Glutamatergic neuron (in vitro differentiated cells): ENCODE results near the gene TMED10. TPM values are rescaled to one million over a fixed set of nuclear protein-coding genes. Genes with fewer than 3 reads are reported as not detected.

ENCODE experiments used
- DNase-seq: peaks from one replicate; pipeline ENCODE4 v3.0.0; 2022
- H3K27ac Mint-ChIP-seq: one replicate; pipeline ENCODE4 v1.8.0; 2020; ENCODE audit warnings: mild to moderate bottlenecking, mixed read lengths, inconsistent platforms; ENCODE audit not compliant: unreplicated experiment
- H3K27me3 Mint-ChIP-seq: one replicate; pipeline ENCODE4 v1.8.0; 2020; ENCODE audit warnings: mild to moderate bottlenecking, moderate library complexity, mixed read lengths, inconsistent platforms; ENCODE audit not compliant: unreplicated experiment
- H3K36me3 Mint-ChIP-seq: one replicate; pipeline ENCODE4 v1.8.0; 2020; ENCODE audit warnings: mild to moderate bottlenecking, mixed read lengths, inconsistent platforms; ENCODE audit not compliant: unreplicated experiment
- H3K4me1 Mint-ChIP-seq: one replicate; pipeline ENCODE4 v1.8.0; 2020; ENCODE audit warnings: mild to moderate bottlenecking, low read depth, mixed read lengths, inconsistent platforms; ENCODE audit not compliant: unreplicated experiment
- H3K4me3 Mint-ChIP-seq: one replicate; pipeline ENCODE4 v1.8.0; 2020; ENCODE audit warnings: mild to moderate bottlenecking, mixed read lengths, inconsistent platforms; ENCODE audit not compliant: unreplicated experiment
- H3K9me3 Mint-ChIP-seq: one replicate; pipeline ENCODE4 v1.8.0; 2020; ENCODE audit warnings: mild to moderate bottlenecking, moderate library complexity, mixed read lengths, inconsistent platforms; ENCODE audit not compliant: unreplicated experiment
- CTCF ChIP-seq: fragments of 200-600 bp; sonication (generic); IDR thresholded peaks from one replicate; pipeline ENCODE4 v1.5.0; 2021; ENCODE audit not compliant: partially characterized antibody, unreplicated experiment
- total RNA-seq: library from RNA; stranded (reverse); fragmentation: NEBNext Ultra II Directional; extraction: Animal tissue kit (Norgen Biotek cat#: 25700); gene quantifications from one replicate; pipeline ENCODE4 v1.2.1, GENCODE V29; 2021; ENCODE audit not compliant: unreplicated experiment

TMED10 gene
- total RNA-seq, 1 donor from 2014 or later = 124 TPM

GRCh38 chr14:75196468-75196867 lies 20.1 kb upstream of the TMED10 start:
- no peak for TF ChIP-seq CTCF

GRCh38 chr14:75196064-75196463 lies 19.7 kb upstream of the TMED10 start:
- Mint-ChIP-seq H3K4me3 (no peak overlapping the region), H3K4me1 (no peaks in the 10 kb centered on the region), H3K27ac (no peak overlapping the region), H3K27me3 (peaks cover 3% of the 10 kb centered on the region), H3K36me3 (no peaks in the 10 kb centered on the region), H3K9me3 (no peaks in the 10 kb centered on the region)
- TF ChIP-seq CTCF = no peak
- DNase-seq = no peak

More at GRCh38 chr14:75196468-75196867, 20.1 kb upstream of the TMED10 start:
- peaks cover 3% of the 10 kb centered on the region for H3K27me3 Mint-ChIP-seq
- no peak overlapping the region for H3K27ac Mint-ChIP-seq
- H3K36me3 Mint-ChIP-seq = no peaks in the 10 kb centered on the region
- DNase-seq = no peak
- no peaks in the 10 kb centered on the region for H3K4me1 Mint-ChIP-seq
- no peak overlapping the region for H3K4me3 Mint-ChIP-seq
- no peaks in the 10 kb centered on the region for H3K9me3 Mint-ChIP-seq

GRCh38 chr14:75191100-75191499 lies 14.7 kb upstream of the TMED10 start:
- TF ChIP-seq CTCF = no peak
- Mint-ChIP-seq H3K4me3 (no peak overlapping the region), H3K27ac (no peak overlapping the region), H3K27me3 (peaks cover 3% of the 10 kb centered on the region), H3K36me3 (no peaks in the 10 kb centered on the region), H3K4me1 (no peaks in the 10 kb centered on the region), H3K9me3 (peaks cover 3% of the 10 kb centered on the region)
- DNase-seq = no peak

- Mint-ChIP-seq H3K4me3 (no peak overlapping the region), H3K27me3 (peaks cover 3% of the 10 kb centered on the region), H3K36me3 (no peaks in the 10 kb centered on the region), H3K9me3 (peaks cover 3% of the 10 kb centered on the region), H3K4me1 (no peaks in the 10 kb centered on the region), H3K27ac (no peak overlapping the region)
- TF ChIP-seq CTCF = no peak
- DNase-seq = no peak
These were observed 13.6 kb upstream of the TMED10 start for GRCh38 chr14:75190023-75190422.

GRCh38 chr14:75188520-75189268 lies 12.3 kb upstream of the TMED10 start:
- Mint-ChIP-seq H3K36me3 (no peaks in the 10 kb centered on the region), H3K4me3 (no peak overlapping the region), H3K27me3 (peaks cover 1% of the 10 kb centered on the region), H3K27ac (no peak overlapping the region), H3K4me1 (no peaks in the 10 kb centered on the region), H3K9me3 (peaks cover 3% of the 10 kb centered on the region)
- no peak for DNase-seq
- no peak for TF ChIP-seq CTCF
